Activated naive CD4-positive, alpha-beta T cell treated with anti-CD3 and anti-CD28 coated beads for 36 hours (primary cell): Measurements from ENCODE around the gene CLTA. TPM values are rescaled to one million over a fixed set of nuclear protein-coding genes. Genes with fewer than 3 reads are reported as not detected.

Source experiments
- CTCF ChIA-PET: fragments of 350-600 bp; sonication (Branson Sonifier 250); formaldehyde crosslinking; loops from one replicate; lab custom pipeline; 2021; ENCODE audit warnings: antibody characterized with exemption; lab: Charles Lee
- DNase-seq: peaks from one replicate; pipeline ENCODE4 v3.0.0-alpha.2; 2020
- H3K27ac Mint-ChIP-seq: one replicate; pipeline ENCODE4 v1.8.0; 2021; ENCODE audit warnings: mild to moderate bottlenecking, mixed read lengths
- H3K27me3 Mint-ChIP-seq: one replicate; pipeline ENCODE4 v1.8.0; 2021; ENCODE audit warnings: low read depth, mixed read lengths
- H3K36me3 Mint-ChIP-seq: one replicate; pipeline ENCODE4 v1.8.0; 2021; ENCODE audit warnings: low read depth, mixed read lengths
- H3K4me1 Mint-ChIP-seq: one replicate; pipeline ENCODE4 v1.8.0; 2021; ENCODE audit warnings: low read depth, mixed read lengths
- H3K4me3 Mint-ChIP-seq: one replicate; pipeline ENCODE4 v1.8.0; 2021; ENCODE audit warnings: mild to moderate bottlenecking, moderate library complexity, mixed read lengths
- H3K9me3 Mint-ChIP-seq: one replicate; pipeline ENCODE4 v1.8.0; 2021; ENCODE audit warnings: mixed read lengths
- intact Hi-C: fragments of 100-400 bp; cut with micrococcal nuclease; formaldehyde crosslinking; loops from one replicate; pipeline ENCODE4 v1.15.1; 2023
- total RNA-seq, 2 experiments: library from RNA; stranded (reverse); gene quantifications; one replicate each; pipeline ENCODE4 v1.2.3, GENCODE V29; 2021

CLTA gene
- total RNA-seq, 2 experiments from 2014 or later = 96.4 to 101 TPM

DNA sequence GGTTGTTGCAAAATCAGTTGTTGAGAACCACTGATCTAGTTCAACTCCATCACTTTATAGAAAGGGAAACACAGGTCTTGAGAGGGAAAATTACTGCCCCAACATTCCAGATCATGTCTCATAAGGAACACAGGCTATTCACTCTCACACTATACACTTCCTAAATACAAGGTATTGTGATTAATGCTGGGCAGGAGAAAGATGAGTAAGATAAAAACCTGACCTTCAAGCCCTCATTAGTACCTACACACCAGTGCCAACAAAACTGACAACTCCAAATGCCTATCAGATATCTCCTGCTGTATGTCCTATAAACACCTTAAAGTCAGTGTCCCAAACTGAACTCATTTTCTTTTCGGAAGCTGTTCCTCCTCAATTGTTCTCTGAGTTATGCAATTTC lies 59.4 kb downstream of the CLTA start:
- Mint-ChIP-seq H3K36me3 (peaks cover 8% of the 10 kb centered on the region), H3K4me3 (no peak overlapping the region), H3K4me1 (peaks cover 13% of the 10 kb centered on the region), H3K27ac (no peak overlapping the region), H3K9me3 (no peaks in the 10 kb centered on the region), H3K27me3 (no peaks in the 10 kb centered on the region)
- DNase-seq = no peak
- intact Hi-C loops = no loop called here
- CTCF ChIA-PET = interaction anchor here (0.6 to 1.3 kb wide), 2 partner anchors 75 to 79 kb away, joined by 3 to 4 read pairs; no protein-coding TSS in a partner anchor

GRCh38 chr9:36251428-36251827 lies 60.7 kb downstream of the CLTA start:
- Mint-ChIP-seq H3K27me3 (no peaks in the 10 kb centered on the region), H3K4me3 (no peak overlapping the region), H3K36me3 (peaks cover 3% of the 10 kb centered on the region)

GRCh38 chr9:36258208-36258995 lies 67.7 kb downstream of the CLTA start, which contains the start of gene GNE:
Gene GNE, minus strand, starts transcription at chr9:36258448. Its CDS starts 9,093 bp downstream, at chr9:36249355.
- Mint-ChIP-seq H3K4me3 (peak within 1 kb of the TSS; percentile 93), H3K27ac (peak within 1 kb of the TSS; percentile 81), H3K4me1 (peaks cover 14% of the 10 kb centered on the region)

More at GRCh38 chr9:36251428-36251827, 60.7 kb downstream of the CLTA start:
- intact Hi-C loops = no loop called here
- H3K4me1 Mint-ChIP-seq = peaks cover 15% of the 10 kb centered on the region
- H3K9me3 Mint-ChIP-seq = no peaks in the 10 kb centered on the region
- CTCF ChIA-PET = interaction anchor here (0.5 to 1.3 kb wide), 3 partner anchors 76 to 1198 kb away, joined by 3 to 4 read pairs (median 4); no protein-coding TSS in a partner anchor
- no peak for DNase-seq
- no peak overlapping the region for H3K27ac Mint-ChIP-seq

DNA sequence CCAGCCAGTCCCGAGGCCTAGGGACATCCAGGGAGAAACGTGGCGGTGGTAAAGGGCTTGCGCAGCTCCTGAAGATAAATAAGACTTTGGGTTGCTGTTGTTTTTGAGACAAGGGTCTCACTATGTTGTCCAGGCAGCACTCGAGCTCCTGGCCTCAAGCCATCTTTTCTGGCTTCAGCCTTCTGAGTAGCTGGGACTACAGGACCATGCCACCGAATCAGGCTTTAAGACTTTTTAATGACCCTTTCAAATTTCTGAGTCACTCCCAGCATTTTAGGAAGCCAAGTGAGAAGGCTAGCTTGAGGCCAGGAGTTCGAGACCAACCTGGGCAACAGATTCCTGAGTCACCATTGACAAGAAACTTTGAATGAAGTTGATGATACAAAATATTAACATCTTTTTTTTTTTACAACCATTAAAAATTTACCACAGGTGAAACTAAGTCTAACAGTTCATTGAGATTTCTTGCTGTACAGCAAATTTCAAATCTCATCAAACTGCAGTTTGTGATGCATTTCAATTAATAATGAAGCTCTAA lies 68.3 kb downstream of the CLTA start:
- H3K4me1 Mint-ChIP-seq = peaks cover 14% of the 10 kb centered on the region
- DNase-seq = no peak
- peak overlapping the region; percentile 93 for H3K4me3 Mint-ChIP-seq
- no peaks in the 10 kb centered on the region for H3K9me3 Mint-ChIP-seq
- peak overlapping the region; percentile 81 for H3K27ac Mint-ChIP-seq
- intact Hi-C loops = loop anchor here (1.0 to 5.0 kb wide), 6 partner anchors 69 to 447 kb away; partner anchors contain the start of genes CLTA, GLIPR2, RECK and RNF38
- no peaks in the 10 kb centered on the region for H3K27me3 Mint-ChIP-seq
- CTCF ChIA-PET = interaction anchor here (0.6 to 1.5 kb wide), 4 partner anchors 10 to 565 kb away, joined by 3 to 6 read pairs (median 4); no protein-coding TSS in a partner anchor
- H3K36me3 Mint-ChIP-seq = no peaks in the 10 kb centered on the region

More at GRCh38 chr9:36258208-36258995, 67.7 kb downstream of the CLTA start, which contains the start of gene GNE:
- H3K9me3 Mint-ChIP-seq = no peaks in the 10 kb centered on the region
- H3K36me3 Mint-ChIP-seq = no peaks in the 10 kb centered on the region
- no peaks in the 10 kb centered on the region for H3K27me3 Mint-ChIP-seq
- peak; percentile 97 for DNase-seq
- intact Hi-C loops = loop anchor here (1.0 to 5.0 kb wide), 6 partner anchors 68 to 446 kb away; partner anchors contain the start of genes CLTA, GLIPR2, RECK and RNF38
- CTCF ChIA-PET = interaction anchor here (0.6 to 1.5 kb wide), 3 partner anchors 56 to 564 kb away, joined by 3 to 6 read pairs (median 3); no protein-coding TSS in a partner anchor

Other genes starting within 250 kb of the CLTA start
- gene OR2S2, start 232.8 kb upstream of the CLTA start, total RNA-seq = not detected
- gene RECK, start 154.0 kb upstream of the CLTA start, total RNA-seq = 1 to 10 TPM; 7.8 to 8.5 TPM
- gene GLIPR2, start 54.2 kb upstream of the CLTA start, total RNA-seq = 1 to 10 TPM; 8.0 to 9.7 TPM
- gene CCIN, start 21.5 kb upstream of the CLTA start, total RNA-seq = not detected
- 10 to 100 TPM; 14.5 to 15.2 TPM for gene GNE, start 67.5 kb downstream of the CLTA start, total RNA-seq
- gene RNF38, start 209.3 kb downstream of the CLTA start, total RNA-seq = 10 to 100 TPM; 22.1 to 22.9 TPM